Islet precursor cell (in vitro differentiated cells): ENCODE data around the gene TMEM97.
"Not testable (repeated sequence)": the region's sequence is repeated elsewhere in the genome, so short reads cannot be mapped to it uniquely, and the experiment has no call there.

Experiments
- DNase-seq: peaks from one replicate; pipeline ENCODE4 v3.0.0-alpha.2; 2018

TMEM97 gene

GRCh38 chr17:28318759-28319597 lies at the start of gene TMEM97:
TMEM97 (plus strand) TSS chr17:28319200; CDS start chr17:28319240, 40 bp downstream.
- DNase-seq: peak; percentile 100

GRCh38 chr17:28270055-28270454 lies 48.9 kb upstream of the TMEM97 start:
- DNase-seq: no peak

- DNase-seq: no peak
Measured at GRCh38 chr17:28270926-28271325, 48.1 kb upstream of the TMEM97 start.

- DNase-seq: peak; percentile 40
Measured at GRCh38 chr17:28271431-28271830, 47.6 kb upstream of the TMEM97 start.

- no peak for DNase-seq
Measured at GRCh38 chr17:28272166-28272565, 46.8 kb upstream of the TMEM97 start.

GRCh38 chr17:28273341-28273740 lies 45.7 kb upstream of the TMEM97 start:
- DNase-seq: peak; percentile 39

- peak; percentile 60 for DNase-seq
Measured at GRCh38 chr17:28274591-28275265, 44.3 kb upstream of the TMEM97 start.

- DNase-seq: peak; percentile 51
Measured at GRCh38 chr17:28276011-28276410, 43.0 kb upstream of the TMEM97 start.

GRCh38 chr17:28279411-28279810 lies 39.6 kb upstream of the TMEM97 start:
- DNase-seq: peak; percentile 43

GRCh38 chr17:28280826-28281225 lies 38.2 kb upstream of the TMEM97 start:
- DNase-seq: no peak

GRCh38 chr17:28282596-28282995 lies 36.4 kb upstream of the TMEM97 start:
- DNase-seq: peak; percentile 84

GRCh38 chr17:28285965-28286364 lies 33.0 kb upstream of the TMEM97 start:
- DNase-seq: no peak

GRCh38 chr17:28290703-28291102 lies 28.3 kb upstream of the TMEM97 start:
- DNase-seq: no peak

- DNase-seq: no peak
Measured at GRCh38 chr17:28291780-28292330, 27.1 kb upstream of the TMEM97 start.

- not testable (repeated sequence) for DNase-seq
Measured at GRCh38 chr17:28292878-28293277, 26.1 kb upstream of the TMEM97 start.

GRCh38 chr17:28293994-28294393 lies 25.0 kb upstream of the TMEM97 start:
- no peak for DNase-seq

GRCh38 chr17:28295677-28296578 lies 23.1 kb upstream of the TMEM97 start:
- DNase-seq: no peak

GRCh38 chr17:28298449-28298848 lies 20.6 kb upstream of the TMEM97 start:
- no peak for DNase-seq

- DNase-seq: peak; percentile 84
Measured at GRCh38 chr17:28306954-28307401, 12.0 kb upstream of the TMEM97 start.

GRCh38 chr17:28313841-28314240 lies 5.2 kb upstream of the TMEM97 start:
- no peak for DNase-seq

GRCh38 chr17:28315846-28316705 lies 2.9 kb upstream of the TMEM97 start:
- DNase-seq: no peak
